Keratinocyte (primary cell): ENCODE results near the gene PLA2R1. TPM values are rescaled to one million over a fixed set of nuclear protein-coding genes. Genes with fewer than 3 reads are reported as not detected.

Experiments
- DNase-seq: peaks from one replicate; pipeline ENCODE4 v3.0.0-alpha.2; 2011; ENCODE audit warnings: low read depth, missing footprints, low spot score
- FAIRE-seq: peaks from 2 replicates; lab custom pipeline; 2011; peaks lifted over from hg19 to GRCh38; lab: Jason Lieb, UNC
- H2AFZ ChIP-seq: 2 replicates; pipeline ENCODE4 v1.6.0; 2012; ENCODE audit warnings: low read length, control low read depth, inconsistent platforms; ENCODE audit not compliant: control insufficient read depth
- H3K27ac ChIP-seq: 2 replicates; pipeline ENCODE4 v1.5.1; 2011; ENCODE audit warnings: low read length; ENCODE audit not compliant: control insufficient read depth, insufficient read depth
- H3K27me3 ChIP-seq: 3 replicates; pipeline ENCODE4 v1.6.0; 2011; ENCODE audit warnings: low read length; ENCODE audit not compliant: control insufficient read depth, insufficient read depth; ENCODE audit errors: extremely low read depth
- H3K36me3 ChIP-seq, 2 experiments: 2 replicates in 1 of 2; 3 replicates in 1 of 2; pipeline ENCODE4 v1.5.1; 2011; ENCODE audit warnings: low read length in 2 of 2, mild to moderate bottlenecking in 1 of 2; ENCODE audit not compliant: control insufficient read depth in 2 of 2, insufficient read depth in 2 of 2; ENCODE audit errors: extremely low read depth in 1 of 2
- H3K4me1 ChIP-seq: 3 replicates; pipeline ENCODE4 v1.5.1; 2011; ENCODE audit warnings: low read length; ENCODE audit not compliant: control insufficient read depth, insufficient read depth; ENCODE audit errors: extremely low read depth
- H3K4me2 ChIP-seq: 3 replicates; pipeline ENCODE4 v1.6.0; 2011; ENCODE audit warnings: low read depth, low read length; ENCODE audit not compliant: control insufficient read depth, insufficient read depth; ENCODE audit errors: extremely low read depth
- H3K4me3 ChIP-seq, 3 experiments: fragments of 200-600 bp in 1 of 3; sonication (generic) in 1 of 3; 2 replicates in 2 of 3; 3 replicates in 1 of 3; pipeline ENCODE4 v1.5.1; 2011 to 2016; ENCODE audit warnings: low read length in 3 of 3, mild to moderate bottlenecking in 3 of 3, control low read depth in 2 of 3, inconsistent platforms in 1 of 3, low read depth in 1 of 3, mixed read lengths in 1 of 3, mixed run types in 1 of 3, moderate library complexity in 1 of 3; ENCODE audit not compliant: control insufficient read depth in 2 of 3, insufficient read depth in 2 of 3; ENCODE audit errors: extremely low read depth in 1 of 3
- H3K79me2 ChIP-seq: 2 replicates; pipeline ENCODE4 v1.6.0; 2012; ENCODE audit warnings: low read length; ENCODE audit not compliant: control insufficient read depth, insufficient read depth
- H3K9ac ChIP-seq: 3 replicates; pipeline ENCODE4 v1.6.0; 2011; ENCODE audit warnings: low read length; ENCODE audit not compliant: control insufficient read depth, insufficient read depth; ENCODE audit errors: extremely low read depth
- H3K9me1 ChIP-seq: 3 replicates; pipeline ENCODE4 v1.6.0; 2011; ENCODE audit warnings: low read length; ENCODE audit not compliant: control insufficient read depth, insufficient read depth; ENCODE audit errors: extremely low read depth
- H3K9me3 ChIP-seq: 2 replicates; pipeline ENCODE4 v1.5.1; 2012; ENCODE audit warnings: low read depth, low read length; ENCODE audit not compliant: control insufficient read depth
- H4K20me1 ChIP-seq: 3 replicates; pipeline ENCODE4 v1.6.0; 2011; ENCODE audit warnings: low read length; ENCODE audit not compliant: control insufficient read depth, insufficient read depth; ENCODE audit errors: extremely low read depth
- CTCF ChIP-seq, 3 experiments: IDR thresholded peaks in 1 of 3; conservative IDR thresholded peaks in 1 of 3; optimal IDR thresholded peaks in 1 of 3; 2 replicates in 2 of 3; 3 replicates in 1 of 3; pipeline versions ENCODE3 to v1.5.1; 2011; ENCODE audit warnings: low read length in 3 of 3, mild to moderate bottlenecking in 3 of 3, moderate library complexity in 2 of 3, control low read depth in 1 of 3, inconsistent platforms in 1 of 3; ENCODE audit not compliant: insufficient read depth in 2 of 3; ENCODE audit errors: extremely low read depth in 1 of 3
- EZH2 ChIP-seq: IDR thresholded peaks from one replicate; pipeline ENCODE4 v1.6.1; 2012; ENCODE audit warnings: inconsistent platforms, mild to moderate bottlenecking, low read length, moderate library complexity
- dilution Hi-C: fragments of 300-500 bp; cut with MboI; formaldehyde crosslinking; loops from one replicate; pipeline ENCODE4 v1.7.0; 2020; ENCODE audit warnings: low sequenced_read_pairs; ENCODE audit not compliant: extremely low pct_ligation_motif_present
- polyA plus RNA-seq, 5 experiments: library from polyadenylated mRNA; depleted of rRNA in 3 of 5; stranded (reverse) in 3 of 5; stranded (forward) in 1 of 5; unstranded in 1 of 5; fragments of >200 nt; gene quantifications; 1 replicate in 1 of 5; 2 replicates in 3 of 5; 3 replicates in 1 of 5; pipeline versions ENCODE4 v1.2.1 to v1.2.3, GENCODE V29; 2011 to 2012; ENCODE audit warnings: missing spikeins in 2 of 5, low read depth in 1 of 5, low replicate concordance in 1 of 5

The PLA2R1 gene
- polyA plus RNA-seq, 1 donor (not counting 4 experiments of a cell fraction or from before 2014, with no cell fraction given), result 12.3 TPM

DNA sequence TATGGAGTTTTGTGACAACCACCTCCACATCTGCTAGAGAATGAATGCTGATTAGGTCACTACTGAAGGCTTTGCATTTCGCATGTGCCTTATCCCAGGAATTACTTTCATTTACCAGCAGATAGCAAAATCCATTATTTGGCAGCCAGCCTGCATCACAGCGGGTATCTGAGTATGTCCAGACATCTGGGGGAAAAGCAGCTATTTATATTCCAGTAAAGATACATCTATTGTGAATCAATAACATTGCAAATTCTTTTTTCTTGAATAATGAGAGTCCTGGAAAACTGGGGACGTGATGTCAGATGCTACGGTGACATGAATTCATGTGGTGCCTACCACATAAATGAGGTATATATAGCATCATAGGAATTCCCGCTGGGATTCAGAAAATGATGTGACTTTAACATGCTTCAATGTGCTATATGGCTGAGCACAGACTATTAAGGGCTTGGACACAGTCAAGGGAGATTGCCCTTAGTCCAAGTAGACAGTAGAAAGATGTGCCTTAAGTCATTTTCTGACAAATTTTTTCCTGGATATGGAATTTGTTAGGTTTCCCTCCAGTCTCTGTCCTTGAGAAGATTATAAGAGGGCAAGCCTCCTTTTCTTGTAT lies 180.2 kb downstream of the PLA2R1 start:
- H3K36me3 ChIP-seq, result no peaks in the 10 kb centered on the region
- no peak overlapping the region for H2AFZ ChIP-seq
- H3K9me3 ChIP-seq, result no peaks in the 10 kb centered on the region
- H3K4me2 ChIP-seq, result no peak overlapping the region
- H3K9ac ChIP-seq, result no peak overlapping the region
- no peak for DNase-seq
- H3K4me1 ChIP-seq, result peaks cover 3% of the 10 kb centered on the region
- no peaks in the 10 kb centered on the region for H3K79me2 ChIP-seq
- no peaks in the 10 kb centered on the region for H3K27me3 ChIP-seq
- dilution Hi-C loops, result no loop called here
- H3K4me3 ChIP-seq, result no peak overlapping the region
- FAIRE-seq, result no peak
- TF ChIP-seq EZH2, result no peak
- no peak for TF ChIP-seq CTCF (optimal IDR thresholded peaks at IDR 0.05 in 1 of 3, IDR thresholded peaks at IDR 0.05 in 1 of 3, conservative IDR thresholded peaks at IDR 0.05 in 1 of 3; ENCODE audit: extremely low read depth in 1 of 3, insufficient read depth in 2 of 3, low read length in 3 of 3)
- no peaks in the 10 kb centered on the region for H4K20me1 ChIP-seq
- H3K9me1 ChIP-seq, result no peaks in the 10 kb centered on the region
- no peak overlapping the region for H3K27ac ChIP-seq

Other genes with a start within 250 kb of the PLA2R1 start
- 0.22 to 0.79 TPM (median 0.41 TPM) in 3 replicates for gene LY75, start 157.9 kb downstream of the PLA2R1 start, polyA plus RNA-seq
- gene ITGB6, start 137.7 kb upstream of the PLA2R1 start, polyA plus RNA-seq, result 174 to 197 TPM (median 183 TPM) in 3 replicates